Activated CD4-positive, alpha-beta T cell treated with anti-CD3 and anti-CD28 coated beads for 1 hour (primary cell): Measurements from ENCODE around the gene TFPT.
A peak's percentile ranks its signal among the peaks of the same experiment; 100 is the strongest.

Experiments
- DNase-seq: peaks from one replicate; pipeline ENCODE4 v3.0.0-alpha.2; 2020

The TFPT gene

GRCh38 chr19:54147676-54148075 lies 32.2 kb upstream of the TFPT start:
- no peak for DNase-seq

GRCh38 chr19:54145541-54146158 lies 30.2 kb upstream of the TFPT start:
- DNase-seq: no peak

GRCh38 chr19:54142166-54142780 lies 26.8 kb upstream of the TFPT start:
- no peak for DNase-seq

- no peak for DNase-seq
These were observed 25.9 kb upstream of the TFPT start for GRCh38 chr19:54141356-54141755.

GRCh38 chr19:54138489-54139256 lies 23.2 kb upstream of the TFPT start:
- no peak for DNase-seq

GRCh38 chr19:54137699-54138488 lies 22.4 kb upstream of the TFPT start, which contains the start of gene CNOT3:
TSS of gene CNOT3 (plus strand) at chr19:54137762. CDS start at chr19:54142979, 5,217 bp downstream.
- no peak for DNase-seq

- peak; percentile 99 for DNase-seq
These were observed 21.6 kb upstream of the TFPT start for GRCh38 chr19:54136864-54137698.

- no peak for DNase-seq
These were observed 20.8 kb upstream of the TFPT start for GRCh38 chr19:54136086-54136863.

GRCh38 chr19:54133957-54134590 lies 18.6 kb upstream of the TFPT start:
- DNase-seq: no peak

- no peak for DNase-seq
These were observed 18.0 kb upstream of the TFPT start for GRCh38 chr19:54133312-54133956.

- DNase-seq: no peak
These were observed 14.2 kb upstream of the TFPT start for GRCh38 chr19:54129617-54129996.

- DNase-seq: no peak
These were observed 13.5 kb upstream of the TFPT start for GRCh38 chr19:54128796-54129616.

GRCh38 chr19:54128441-54128725 lies 12.9 kb upstream of the TFPT start:
- DNase-seq: no peak

- DNase-seq: no peak
These were observed 12.4 kb upstream of the TFPT start for GRCh38 chr19:54127688-54128440.

GRCh38 chr19:54125713-54126112 lies 10.3 kb upstream of the TFPT start:
- no peak for DNase-seq

- DNase-seq: no peak
These were observed 8.9 kb upstream of the TFPT start for GRCh38 chr19:54124393-54124792.

GRCh38 chr19:54123682-54124081 lies 8.2 kb upstream of the TFPT start:
- no peak for DNase-seq

- DNase-seq: no peak
These were observed 5.8 kb upstream of the TFPT start for GRCh38 chr19:54121259-54121658.
